ENCODE data around the gene FAM118B.

The FAM118B gene

DNA sequence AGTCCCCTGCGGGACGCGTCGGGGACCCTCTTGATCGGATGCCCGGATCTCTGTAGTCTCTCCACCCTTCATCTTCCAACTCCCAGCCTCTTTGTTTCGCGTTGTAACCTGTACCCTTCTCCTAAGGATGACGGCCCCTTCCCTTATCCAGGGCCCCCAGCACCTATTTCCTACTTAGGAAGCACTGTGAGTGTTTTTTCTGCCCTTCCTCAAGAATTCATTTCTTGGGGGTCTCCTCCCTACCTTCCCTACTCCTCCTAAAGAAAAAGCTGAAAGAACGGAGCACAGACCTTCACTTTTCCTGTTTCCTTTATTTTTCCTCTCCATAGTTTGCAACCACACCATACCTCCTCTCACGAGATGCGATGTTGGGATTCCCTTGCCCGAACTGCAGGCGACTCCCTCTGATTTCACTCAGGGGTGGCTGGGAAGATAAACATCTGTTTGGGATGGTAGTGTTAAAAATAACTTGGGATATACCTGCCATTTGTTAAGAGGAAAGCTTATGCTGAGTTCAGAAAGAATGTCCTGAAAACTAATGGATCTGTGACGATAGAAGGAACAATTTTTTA, 593 bp downstream of the FAM118B start:
- Histone ChIP-seq H3K9me3 (ENCODE audit: control insufficient read depth, low read length) (no peaks in the 10 kb centered on the region), H3K4me3 (ENCODE audit: low read length) (peak overlapping the region; percentile 92), H3K4me1 (ENCODE audit: control insufficient read depth, insufficient read depth, low read length) (peaks cover 12% of the 10 kb centered on the region), H3K36me3 (ENCODE audit: control insufficient read depth, insufficient read depth, low read length) (no peaks in the 10 kb centered on the region), H3K27me3 (ENCODE audit: control insufficient read depth, insufficient read depth, low read length) (no peaks in the 10 kb centered on the region), H3K9ac (ENCODE audit: low read length) (peak overlapping the region; percentile 83)

DNA sequence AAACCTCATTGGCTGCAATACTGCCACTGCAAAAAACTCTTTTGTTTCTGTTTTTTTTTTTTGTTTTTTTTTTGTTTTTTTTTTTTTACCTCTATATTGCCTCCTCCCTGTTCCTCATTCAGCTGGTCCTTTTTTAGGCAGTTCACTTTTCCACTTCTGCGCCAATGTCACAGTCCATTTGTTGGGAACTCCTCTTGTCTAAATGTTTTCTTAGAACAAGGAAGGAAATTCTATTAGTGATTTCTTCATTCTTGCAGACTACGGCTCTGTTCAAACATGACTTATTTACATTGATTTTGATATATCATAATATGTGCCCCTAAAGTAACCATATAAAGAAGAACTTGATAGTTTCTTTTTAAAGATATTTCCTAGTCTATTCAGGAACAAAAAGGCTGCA, 2.9 kb downstream of the FAM118B start:
- Histone ChIP-seq H3K4me3 (ENCODE audit: low read length) (no peak overlapping the region), H3K27me3 (ENCODE audit: control insufficient read depth, insufficient read depth, low read length) (no peaks in the 10 kb centered on the region), H3K36me3 (ENCODE audit: control insufficient read depth, insufficient read depth, low read length) (no peaks in the 10 kb centered on the region), H3K4me1 (ENCODE audit: control insufficient read depth, insufficient read depth, low read length) (peaks cover 21% of the 10 kb centered on the region), H3K9me3 (ENCODE audit: control insufficient read depth, low read length) (no peaks in the 10 kb centered on the region), H3K9ac (ENCODE audit: low read length) (no peak overlapping the region)

- Histone ChIP-seq H3K4me3 (ENCODE audit: low read length) (no peak overlapping the region), H3K4me1 (ENCODE audit: control insufficient read depth, insufficient read depth, low read length) (peaks cover 21% of the 10 kb centered on the region), H3K9ac (ENCODE audit: low read length) (no peak overlapping the region), H3K36me3 (ENCODE audit: control insufficient read depth, insufficient read depth, low read length) (no peaks in the 10 kb centered on the region), H3K27me3 (ENCODE audit: control insufficient read depth, insufficient read depth, low read length) (no peaks in the 10 kb centered on the region), H3K9me3 (ENCODE audit: control insufficient read depth, low read length) (no peaks in the 10 kb centered on the region)
Observed at GRCh38 chr11:126214841-126215240, 3.3 kb downstream of the FAM118B start.

DNA sequence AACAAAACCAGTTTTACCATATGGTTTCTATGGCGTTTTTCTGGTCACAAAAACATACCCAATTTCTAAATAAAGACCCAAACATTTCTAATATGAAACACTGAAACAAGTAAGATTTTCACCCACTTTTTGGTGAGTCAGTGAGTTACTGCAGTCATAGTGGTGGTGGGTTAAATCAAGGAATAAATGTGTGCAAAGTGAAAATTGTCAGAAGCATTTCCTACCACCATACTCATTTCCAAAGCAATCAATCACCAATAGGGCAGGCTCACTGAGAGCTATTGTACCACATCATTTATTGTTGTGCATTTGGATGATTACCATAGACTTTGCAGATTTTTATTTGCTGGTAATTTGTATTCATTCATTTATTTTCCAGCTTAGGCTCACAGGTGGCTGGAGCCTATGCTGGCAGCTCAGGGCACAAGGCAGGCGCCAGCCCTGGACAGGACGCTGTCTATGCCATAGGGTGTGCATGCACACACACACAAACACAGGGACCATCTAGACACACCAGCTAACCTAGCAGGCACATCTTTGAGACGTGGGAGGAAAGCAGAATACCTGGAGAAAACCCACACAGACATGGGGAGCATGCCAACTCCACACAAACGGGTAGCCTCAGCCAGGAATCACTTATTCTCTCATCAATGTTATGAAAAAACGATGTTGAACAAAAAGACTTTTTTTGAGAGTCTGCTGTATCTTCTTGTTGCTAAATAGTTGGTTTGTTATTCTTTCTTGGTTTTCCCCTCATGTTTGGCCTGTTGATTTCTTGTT, 5.1 kb downstream of the FAM118B start:
- Histone ChIP-seq H3K36me3 (ENCODE audit: control insufficient read depth, insufficient read depth, low read length) (no peaks in the 10 kb centered on the region), H3K4me1 (ENCODE audit: control insufficient read depth, insufficient read depth, low read length) (peaks cover 21% of the 10 kb centered on the region), H3K9ac (ENCODE audit: low read length) (no peak overlapping the region), H3K4me3 (ENCODE audit: low read length) (no peak overlapping the region), H3K9me3 (ENCODE audit: control insufficient read depth, low read length) (no peaks in the 10 kb centered on the region), H3K27me3 (ENCODE audit: control insufficient read depth, insufficient read depth, low read length) (no peaks in the 10 kb centered on the region)

GRCh38 chr11:126217491-126217890, 5.9 kb downstream of the FAM118B start:
- no peaks in the 10 kb centered on the region for H3K9me3 ChIP-seq (ENCODE audit: control insufficient read depth, low read length)
- H3K27me3 ChIP-seq (ENCODE audit: control insufficient read depth, insufficient read depth, low read length): no peaks in the 10 kb centered on the region
- H3K9ac ChIP-seq (ENCODE audit: low read length): no peak overlapping the region
- H3K4me3 ChIP-seq (ENCODE audit: low read length): no peak overlapping the region
- H3K4me1 ChIP-seq (ENCODE audit: control insufficient read depth, insufficient read depth, low read length): peaks cover 21% of the 10 kb centered on the region
- H3K36me3 ChIP-seq (ENCODE audit: control insufficient read depth, insufficient read depth, low read length): no peaks in the 10 kb centered on the region

DNA sequence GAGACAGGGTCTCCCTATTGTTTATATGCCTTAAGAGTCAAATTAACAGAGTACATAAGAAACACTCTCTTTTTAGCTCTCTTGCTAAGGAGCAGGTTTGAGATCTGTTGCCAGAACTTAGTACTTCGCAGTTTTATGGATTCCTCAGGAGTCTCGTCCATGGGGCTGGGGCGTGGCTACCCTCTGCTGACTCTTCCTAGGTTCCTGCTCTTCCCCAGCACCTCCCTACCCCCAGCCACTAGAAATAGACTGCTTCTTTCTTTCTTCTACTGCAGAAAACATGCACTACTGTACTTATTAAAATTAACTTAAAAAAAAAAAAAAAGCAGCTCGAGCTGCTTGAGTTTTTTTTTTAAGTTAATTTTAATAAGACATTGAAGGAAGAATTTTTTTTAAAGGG, 8.0 kb downstream of the FAM118B start:
- Histone ChIP-seq H3K4me1 (ENCODE audit: control insufficient read depth, insufficient read depth, low read length) (peaks cover 18% of the 10 kb centered on the region), H3K27me3 (ENCODE audit: control insufficient read depth, insufficient read depth, low read length) (no peaks in the 10 kb centered on the region), H3K9ac (ENCODE audit: low read length) (no peak overlapping the region), H3K9me3 (ENCODE audit: control insufficient read depth, low read length) (no peaks in the 10 kb centered on the region), H3K4me3 (ENCODE audit: low read length) (no peak overlapping the region), H3K36me3 (ENCODE audit: control insufficient read depth, insufficient read depth, low read length) (no peaks in the 10 kb centered on the region)

- Histone ChIP-seq H3K9me3 (ENCODE audit: control insufficient read depth, low read length) (no peaks in the 10 kb centered on the region), H3K27me3 (ENCODE audit: control insufficient read depth, insufficient read depth, low read length) (no peaks in the 10 kb centered on the region), H3K4me3 (ENCODE audit: low read length) (no peak overlapping the region), H3K36me3 (ENCODE audit: control insufficient read depth, insufficient read depth, low read length) (no peaks in the 10 kb centered on the region), H3K4me1 (ENCODE audit: control insufficient read depth, insufficient read depth, low read length) (no peaks in the 10 kb centered on the region), H3K9ac (ENCODE audit: low read length) (no peak overlapping the region)
Observed at GRCh38 chr11:126224647-126225294, 13.2 kb downstream of the FAM118B start.

GRCh38 chr11:126225295-126225665, 13.7 kb downstream of the FAM118B start:
- Histone ChIP-seq H3K4me1 (ENCODE audit: control insufficient read depth, insufficient read depth, low read length) (no peaks in the 10 kb centered on the region), H3K36me3 (ENCODE audit: control insufficient read depth, insufficient read depth, low read length) (no peaks in the 10 kb centered on the region), H3K9ac (ENCODE audit: low read length) (no peak overlapping the region), H3K4me3 (ENCODE audit: low read length) (no peak overlapping the region), H3K27me3 (ENCODE audit: control insufficient read depth, insufficient read depth, low read length) (no peaks in the 10 kb centered on the region), H3K9me3 (ENCODE audit: control insufficient read depth, low read length) (no peaks in the 10 kb centered on the region)

GRCh38 chr11:126226334-126227084, 14.9 kb downstream of the FAM118B start:
- no peaks in the 10 kb centered on the region for H3K36me3 ChIP-seq (ENCODE audit: control insufficient read depth, insufficient read depth, low read length)
- no peaks in the 10 kb centered on the region for H3K4me1 ChIP-seq (ENCODE audit: control insufficient read depth, insufficient read depth, low read length)
- H3K9me3 ChIP-seq (ENCODE audit: control insufficient read depth, low read length): no peaks in the 10 kb centered on the region
- no peak overlapping the region for H3K4me3 ChIP-seq (ENCODE audit: low read length)
- no peaks in the 10 kb centered on the region for H3K27me3 ChIP-seq (ENCODE audit: control insufficient read depth, insufficient read depth, low read length)
- H3K9ac ChIP-seq (ENCODE audit: low read length): no peak overlapping the region

GRCh38 chr11:126229858-126230540, 18.4 kb downstream of the FAM118B start:
- H3K9me3 ChIP-seq (ENCODE audit: control insufficient read depth, low read length): no peaks in the 10 kb centered on the region
- no peak overlapping the region for H3K9ac ChIP-seq (ENCODE audit: low read length)
- no peaks in the 10 kb centered on the region for H3K4me1 ChIP-seq (ENCODE audit: control insufficient read depth, insufficient read depth, low read length)
- no peaks in the 10 kb centered on the region for H3K36me3 ChIP-seq (ENCODE audit: control insufficient read depth, insufficient read depth, low read length)
- no peak overlapping the region for H3K4me3 ChIP-seq (ENCODE audit: low read length)
- no peaks in the 10 kb centered on the region for H3K27me3 ChIP-seq (ENCODE audit: control insufficient read depth, insufficient read depth, low read length)

DNA sequence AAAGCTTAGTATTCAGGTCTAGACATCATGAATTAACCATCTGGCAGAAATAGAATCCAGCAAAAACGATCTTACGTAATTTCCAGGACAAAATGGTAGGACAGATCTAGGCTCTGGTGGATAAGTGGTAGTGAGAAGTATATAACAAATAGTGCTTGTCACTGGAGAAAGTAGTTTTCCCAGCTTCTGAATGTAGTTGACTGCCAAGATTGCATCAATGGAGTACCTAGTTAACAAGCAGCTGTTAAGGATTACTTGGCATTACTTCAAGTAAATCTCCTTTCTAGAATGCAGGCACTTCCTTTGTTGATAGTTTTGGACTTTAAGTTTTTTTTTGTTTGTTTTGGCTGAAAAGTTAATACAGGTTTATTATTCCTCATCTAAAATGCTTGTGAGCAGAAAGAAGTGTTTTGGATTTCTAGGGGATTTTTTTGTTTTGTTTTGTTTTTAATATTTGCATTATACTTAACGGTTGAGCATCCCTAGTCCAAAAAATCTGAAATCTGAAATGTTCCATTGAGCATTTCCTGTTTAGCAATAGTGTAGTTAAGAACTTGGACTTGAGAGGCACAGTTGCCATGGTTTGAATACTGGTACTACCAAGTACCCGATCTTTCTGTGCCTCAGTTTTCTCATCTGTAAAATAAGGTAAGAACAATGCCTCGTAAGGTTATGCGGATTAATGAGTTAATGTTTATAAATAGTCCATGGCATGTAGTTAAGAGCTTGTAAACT, 20.3 kb downstream of the FAM118B start:
- H3K4me3 ChIP-seq (ENCODE audit: low read length): no peak overlapping the region
- no peaks in the 10 kb centered on the region for H3K9me3 ChIP-seq (ENCODE audit: control insufficient read depth, low read length)
- H3K36me3 ChIP-seq (ENCODE audit: control insufficient read depth, insufficient read depth, low read length): peaks cover 8% of the 10 kb centered on the region

More for the DNA sequence above, 20.3 kb downstream of the FAM118B start:
- H3K4me1 ChIP-seq (ENCODE audit: control insufficient read depth, insufficient read depth, low read length): no peaks in the 10 kb centered on the region
- no peak overlapping the region for H3K9ac ChIP-seq (ENCODE audit: low read length)
- H3K27me3 ChIP-seq (ENCODE audit: control insufficient read depth, insufficient read depth, low read length): no peaks in the 10 kb centered on the region
